Fibroblast of upper back skin (primary cell): ENCODE data around the gene NKX6-2.
"Not testable (repeated sequence)": the region's sequence is repeated elsewhere in the genome, so short reads cannot be mapped to it uniquely, and the experiment has no call there.

Experiments used
- DNase-seq: peaks from one replicate; pipeline ENCODE4 v3.0.0-alpha.2; 2013

NKX6-2 gene

GRCh38 chr10:132793871-132794849 lies 8.2 kb upstream of the NKX6-2 start:
- no peak for DNase-seq

- DNase-seq, result no peak
Observed at GRCh38 chr10:132793213-132793612, 7.3 kb upstream of the NKX6-2 start.

GRCh38 chr10:132792796-132793195 lies 6.8 kb upstream of the NKX6-2 start:
- no peak for DNase-seq

- not testable (repeated sequence) for DNase-seq
Observed at GRCh38 chr10:132792099-132792498, 6.2 kb upstream of the NKX6-2 start.

- DNase-seq, result no peak
Observed at GRCh38 chr10:132790934-132791829, 5.2 kb upstream of the NKX6-2 start.

GRCh38 chr10:132790470-132790869 lies 4.5 kb upstream of the NKX6-2 start:
- no peak for DNase-seq

- no peak for DNase-seq
Observed at GRCh38 chr10:132789659-132790148, 3.8 kb upstream of the NKX6-2 start.

GRCh38 chr10:132788831-132789219 lies 2.9 kb upstream of the NKX6-2 start:
- no peak for DNase-seq

GRCh38 chr10:132788180-132788830 lies 2.4 kb upstream of the NKX6-2 start:
- peak; percentile 9 for DNase-seq

- no peak for DNase-seq
Observed at GRCh38 chr10:132787495-132788179, 1.7 kb upstream of the NKX6-2 start.

GRCh38 chr10:132786884-132787494 lies 1.0 kb upstream of the NKX6-2 start:
- no peak for DNase-seq

GRCh38 chr10:132786476-132786883 lies 533 bp upstream of the NKX6-2 start:
- DNase-seq, result no peak

GRCh38 chr10:132784866-132785722 lies 853 bp downstream of the NKX6-2 start:
- no peak for DNase-seq

GRCh38 chr10:132783940-132784865 lies 1.7 kb downstream of the NKX6-2 start:
- no peak for DNase-seq

GRCh38 chr10:132783165-132783939 lies 2.6 kb downstream of the NKX6-2 start:
- no peak for DNase-seq

- DNase-seq, result no peak
Observed at GRCh38 chr10:132781556-132781955, 4.4 kb downstream of the NKX6-2 start.

GRCh38 chr10:132780356-132780755 lies 5.6 kb downstream of the NKX6-2 start:
- DNase-seq, result no peak

- no peak for DNase-seq
Observed at GRCh38 chr10:132779549-132780294, 6.2 kb downstream of the NKX6-2 start.
